Gastrocnemius medialis (tissue), 4 donors: Measurements from ENCODE around the gene ANKRD11. TPM values are rescaled to one million over a fixed set of nuclear protein-coding genes. Genes with fewer than 3 reads are reported as not detected.

ENCODE experiments used
- ATAC-seq, 2 donors: fragments of 150-250 bp; one replicate each; pipeline ENCODE4 v1.9.1; 2016
- DNase-seq, 2 donors: peaks; one replicate each; pipeline ENCODE4 v3.0.0-alpha.2; 2019
- H3K27ac ChIP-seq, 4 donors: fragments of 200-600 bp; sonication (generic); 1 replicate in 1 of 4; 2 replicates in 3 of 4; pipeline ENCODE4 v1.5.1; 2016 to 2018; ENCODE audit warnings: mild to moderate bottlenecking in 2 of 4, moderate library complexity in 1 of 4
- H3K27me3 ChIP-seq, 3 donors: fragments of 200-600 bp; sonication (generic) in 2 of 3; 1 replicate in 1 of 3; 2 replicates in 2 of 3; pipeline versions ENCODE4 v1.5.1 to v1.6.0; 2016 to 2019; ENCODE audit warnings: mild to moderate bottlenecking in 1 of 3, moderate library complexity in 1 of 3
- H3K36me3 ChIP-seq, 2 donors: fragments of 200-600 bp; sonication (generic) in 1 of 2; one replicate each; pipeline ENCODE4 v1.5.1; 2017 to 2018
- H3K4me1 ChIP-seq, 2 donors: fragments of 200-600 bp; sonication (generic) in 1 of 2; one replicate each; pipeline ENCODE4 v1.5.1; 2016 to 2017; ENCODE audit warnings: mild to moderate bottlenecking in 2 of 2
- H3K4me3 ChIP-seq, 4 donors: fragments of 200-600 bp; sonication (generic) in 3 of 4; 1 replicate in 1 of 4; 2 replicates in 3 of 4; pipeline ENCODE4 v1.5.1; 2016 to 2019; ENCODE audit warnings: mild to moderate bottlenecking in 2 of 4
- H3K9me3 ChIP-seq, 3 donors: fragments of 200-600 bp; sonication (generic) in 2 of 3; 1 replicate in 1 of 3; 2 replicates in 2 of 3; pipeline ENCODE4 v1.5.1; 2016 to 2019
- POLR2A ChIP-seq, 2 donors: fragments of 450-650 bp; IDR thresholded peaks; one replicate each; pipeline ENCODE4 v1.6.1; 2017; ENCODE audit warnings: antibody characterized with exemption in 2 of 2, mild to moderate bottlenecking in 2 of 2, moderate library complexity in 2 of 2
- in situ Hi-C, 4 donors: fragments of 200-750 bp; cut with MboI; loops; one replicate each; pipeline versions ENCODE4 v1.15.0 to v1.8.0; 2017; ENCODE audit warnings: low sequenced_read_pairs in 4 of 4
- intact Hi-C: fragments of 100-400 bp; cut with DNase I; formaldehyde crosslinking; loops from one replicate; pipeline ENCODE4 v1.15.1; 2023; ENCODE audit warnings: low total_unique reads
- total RNA-seq, 4 donors: library from RNA; depleted of rRNA; stranded (reverse); fragments of >200 nt; gene quantifications; one replicate each; pipeline versions ENCODE4 v1.1.0 to v1.2.3, GENCODE V29; 2016
- TF ChIP-seq, protein P1 (sequence below), 5 experiments: fragments of 450-650 bp in 3 of 5; fragments of 200-600 bp in 2 of 5; sonication (generic) in 2 of 5; IDR thresholded peaks in 4 of 5; conservative IDR thresholded peaks in 1 of 5; 1 replicate in 4 of 5; 2 replicates in 1 of 5; pipeline ENCODE4 v1.5.1; 2016 to 2019; ENCODE audit warnings: antibody characterized with exemption in 5 of 5, mild to moderate bottlenecking in 3 of 5, moderate library complexity in 3 of 5

The ANKRD11 gene
- total RNA-seq, 4 donors from 2014 or later: 26.0 to 77.0 (median 55.0) TPM

DNA sequence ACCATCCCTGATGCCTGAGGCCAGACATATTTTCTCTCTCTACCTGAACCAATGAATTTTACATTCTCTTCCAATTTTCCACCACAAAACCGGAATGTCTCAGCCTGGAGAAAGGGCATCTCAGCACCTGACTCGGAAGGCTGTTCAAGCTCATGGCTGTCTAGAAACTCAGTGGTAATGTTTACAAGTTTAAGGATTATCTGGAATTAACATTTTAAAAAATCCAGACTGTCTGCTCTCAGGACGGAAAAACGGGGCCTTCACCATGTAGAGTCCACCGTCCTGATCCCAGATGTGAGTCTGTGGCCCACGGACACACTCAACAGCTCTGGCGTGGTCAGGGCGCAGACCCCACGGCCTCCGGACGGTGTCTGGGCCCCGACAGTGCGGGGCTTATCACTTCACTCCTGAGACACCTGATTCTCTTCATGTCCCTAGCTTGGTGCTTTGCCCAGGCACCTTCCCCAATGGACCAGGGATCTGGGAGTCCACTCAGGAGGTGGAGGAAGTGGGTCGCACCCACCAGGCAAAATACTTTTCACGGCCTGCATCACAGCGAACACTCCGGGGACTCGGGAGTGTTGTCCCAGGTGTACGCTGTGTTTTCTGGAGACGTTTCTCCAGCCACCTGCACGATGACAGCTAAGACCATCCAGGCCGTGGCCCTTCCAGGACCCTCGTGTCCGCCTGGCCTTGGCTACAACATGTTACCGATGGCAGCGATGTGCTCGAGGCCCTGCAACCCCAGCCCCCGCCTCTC, 171.3 kb downstream of the ANKRD11 start:
- no peak overlapping the region for H3K4me3 ChIP-seq
- no peak for DNase-seq
- no peaks in the 10 kb centered on the region for H3K36me3 ChIP-seq
- peaks cover 88 to 94% of the 10 kb centered on the region in 2 donors for H3K4me1 ChIP-seq
- intact Hi-C loops (no loop called here), in situ Hi-C loops (no loop called here)
- H3K27ac ChIP-seq: peak overlapping the region; percentile 92 to 96 (median 93)
- no peaks in the 10 kb centered on the region for H3K27me3 ChIP-seq
- no peak for ATAC-seq
- H3K9me3 ChIP-seq: no peaks in the 10 kb centered on the region
- TF ChIP-seq, protein P1, sequence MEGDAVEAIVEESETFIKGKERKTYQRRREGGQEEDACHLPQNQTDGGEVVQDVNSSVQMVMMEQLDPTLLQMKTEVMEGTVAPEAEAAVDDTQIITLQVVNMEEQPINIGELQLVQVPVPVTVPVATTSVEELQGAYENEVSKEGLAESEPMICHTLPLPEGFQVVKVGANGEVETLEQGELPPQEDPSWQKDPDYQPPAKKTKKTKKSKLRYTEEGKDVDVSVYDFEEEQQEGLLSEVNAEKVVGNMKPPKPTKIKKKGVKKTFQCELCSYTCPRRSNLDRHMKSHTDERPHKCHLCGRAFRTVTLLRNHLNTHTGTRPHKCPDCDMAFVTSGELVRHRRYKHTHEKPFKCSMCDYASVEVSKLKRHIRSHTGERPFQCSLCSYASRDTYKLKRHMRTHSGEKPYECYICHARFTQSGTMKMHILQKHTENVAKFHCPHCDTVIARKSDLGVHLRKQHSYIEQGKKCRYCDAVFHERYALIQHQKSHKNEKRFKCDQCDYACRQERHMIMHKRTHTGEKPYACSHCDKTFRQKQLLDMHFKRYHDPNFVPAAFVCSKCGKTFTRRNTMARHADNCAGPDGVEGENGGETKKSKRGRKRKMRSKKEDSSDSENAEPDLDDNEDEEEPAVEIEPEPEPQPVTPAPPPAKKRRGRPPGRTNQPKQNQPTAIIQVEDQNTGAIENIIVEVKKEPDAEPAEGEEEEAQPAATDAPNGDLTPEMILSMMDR (IDR thresholded peaks at IDR 0.05 in 4 of 5, conservative IDR thresholded peaks at IDR 0.05 in 1 of 5): no peak
- TF ChIP-seq POLR2A (IDR thresholded peaks at IDR 0.05): no peak

DNA sequence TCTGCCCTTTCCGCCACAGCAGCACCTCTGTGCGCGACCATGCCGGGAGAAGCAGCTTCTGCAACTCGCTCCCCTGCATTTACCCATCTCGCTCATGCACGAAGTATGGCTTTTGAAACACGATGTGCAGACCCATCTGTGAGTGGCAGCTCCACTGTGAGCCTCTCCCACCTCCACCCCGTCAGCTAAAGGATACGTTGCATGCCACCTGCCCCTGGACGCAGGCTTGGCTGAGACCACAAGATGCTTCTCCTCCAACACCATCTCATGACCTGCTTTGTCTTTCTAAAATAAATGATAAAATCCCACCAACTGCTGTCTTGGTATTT, 172.0 kb downstream of the ANKRD11 start:
- in situ Hi-C loops: no loop called here
- Histone ChIP-seq H3K9me3 (no peaks in the 10 kb centered on the region), H3K4me3 (no peak overlapping the region), H3K4me1 (peaks cover 87 to 94% of the 10 kb centered on the region in 2 donors), H3K27me3 (no peaks in the 10 kb centered on the region), H3K27ac (peak overlapping the region in 2 of 4 donors; percentile 92 to 93), H3K36me3 (no peaks in the 10 kb centered on the region)
- intact Hi-C loops: no loop called here
- TF ChIP-seq POLR2A (IDR thresholded peaks at IDR 0.05): no peak
- TF ChIP-seq, protein P1 (IDR thresholded peaks at IDR 0.05 in 4 of 5, conservative IDR thresholded peaks at IDR 0.05 in 1 of 5): no peak
- DNase-seq (no peak), ATAC-seq (no peak)

DNA sequence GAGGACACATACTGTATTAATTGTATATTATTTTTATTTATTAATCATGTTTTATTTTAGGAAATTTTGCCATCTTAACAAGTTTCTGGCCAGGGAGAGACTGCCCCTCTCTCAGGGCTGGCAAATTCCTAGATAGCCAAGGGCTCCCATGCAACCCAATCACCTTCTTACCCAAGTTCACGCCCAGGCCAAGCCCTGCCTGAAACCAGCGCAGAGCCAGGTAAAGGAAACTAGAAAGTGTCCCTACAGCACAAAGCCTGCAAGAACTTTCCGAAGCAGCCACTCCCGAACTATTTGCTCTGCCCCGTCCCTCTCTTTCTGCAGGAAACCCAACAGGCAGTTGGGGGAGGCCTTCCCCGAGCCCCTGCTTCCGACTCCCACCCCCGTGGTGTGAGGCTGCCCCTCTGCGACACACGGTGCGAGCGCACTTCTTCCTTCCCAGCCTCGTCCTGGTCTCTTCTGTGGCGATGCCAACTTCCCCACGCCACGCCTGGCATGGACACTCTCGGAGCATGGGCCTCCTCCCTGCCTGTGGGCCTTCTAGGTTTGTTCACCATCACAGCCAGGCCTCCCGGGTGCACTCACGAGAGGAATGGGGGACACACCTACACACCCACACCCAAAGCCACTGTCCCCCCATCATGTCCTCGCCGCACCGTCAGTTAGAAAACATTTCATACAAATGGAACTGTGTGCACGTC, 172.5 kb downstream of the ANKRD11 start:
- TF ChIP-seq POLR2A (IDR thresholded peaks at IDR 0.05): no peak
- TF ChIP-seq, protein P1 (IDR thresholded peaks at IDR 0.05 in 4 of 5, conservative IDR thresholded peaks at IDR 0.05 in 1 of 5): no peak
- ATAC-seq: no peak
- Histone ChIP-seq H3K4me1 (peaks cover 83 to 93% of the 10 kb centered on the region in 2 donors), H3K36me3 (no peaks in the 10 kb centered on the region), H3K27me3 (no peaks in the 10 kb centered on the region), H3K27ac (peak overlapping the region in 3 of 4 donors; percentile 10 to 93 (median 60)), H3K4me3 (no peak overlapping the region), H3K9me3 (no peaks in the 10 kb centered on the region)
- in situ Hi-C loops (no loop called here), intact Hi-C loops (no loop called here)
- DNase-seq: no peak

DNA sequence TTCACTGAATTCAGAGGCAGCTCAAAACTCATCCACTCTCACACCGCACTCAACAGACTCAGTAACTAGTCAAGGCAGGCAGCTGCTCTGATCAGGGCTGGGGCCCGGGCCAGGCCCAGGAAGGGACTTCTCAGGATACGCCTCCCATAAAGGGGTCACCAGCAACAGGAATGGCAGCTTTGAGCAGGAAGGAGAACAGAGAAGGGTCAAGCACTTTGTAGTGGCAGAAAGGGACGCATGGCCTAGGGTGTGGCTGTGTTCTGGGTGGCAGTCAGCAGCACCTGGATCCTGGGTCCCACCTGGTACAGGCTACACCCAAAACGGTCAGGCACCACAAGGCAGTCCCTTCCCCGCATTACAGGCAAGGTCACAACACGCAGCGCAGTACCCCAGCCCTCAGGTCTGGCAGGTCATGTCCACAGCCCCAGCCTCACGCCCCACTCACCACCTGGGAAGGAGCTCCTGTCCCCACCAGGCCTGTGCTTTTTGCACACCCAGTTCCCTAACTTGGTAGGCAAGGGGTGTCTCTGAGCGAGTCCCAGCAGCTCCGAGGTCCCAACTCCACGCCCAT, 173.2 kb downstream of the ANKRD11 start:
- H3K4me1 ChIP-seq: peaks cover 76 to 89% of the 10 kb centered on the region in 2 donors
- H3K4me3 ChIP-seq: no peak overlapping the region
- in situ Hi-C loops (no loop called here), intact Hi-C loops (no loop called here)
- ATAC-seq (no peak), DNase-seq (no peak)
- peak overlapping the region; percentile 46 to 71 (median 63) for H3K27ac ChIP-seq
- no peaks in the 10 kb centered on the region for H3K27me3 ChIP-seq
- no peaks in the 10 kb centered on the region for H3K36me3 ChIP-seq
- no peaks in the 10 kb centered on the region for H3K9me3 ChIP-seq
- TF ChIP-seq, protein P1 (IDR thresholded peaks at IDR 0.05 in 4 of 5, conservative IDR thresholded peaks at IDR 0.05 in 1 of 5): no peak
- TF ChIP-seq POLR2A (IDR thresholded peaks at IDR 0.05): no peak
